ENCODE results near the gene ZNF786. TPM values are rescaled to one million over a fixed set of nuclear protein-coding genes. Genes with fewer than 3 reads are reported as not detected.
"Not testable (repeated sequence)": the region's sequence is repeated elsewhere in the genome, so short reads cannot be mapped to it uniquely, and the experiment has no call there.

ZNF786 gene
- total RNA-seq, 1 donor from 2014 or later: 2.7 TPM

DNA sequence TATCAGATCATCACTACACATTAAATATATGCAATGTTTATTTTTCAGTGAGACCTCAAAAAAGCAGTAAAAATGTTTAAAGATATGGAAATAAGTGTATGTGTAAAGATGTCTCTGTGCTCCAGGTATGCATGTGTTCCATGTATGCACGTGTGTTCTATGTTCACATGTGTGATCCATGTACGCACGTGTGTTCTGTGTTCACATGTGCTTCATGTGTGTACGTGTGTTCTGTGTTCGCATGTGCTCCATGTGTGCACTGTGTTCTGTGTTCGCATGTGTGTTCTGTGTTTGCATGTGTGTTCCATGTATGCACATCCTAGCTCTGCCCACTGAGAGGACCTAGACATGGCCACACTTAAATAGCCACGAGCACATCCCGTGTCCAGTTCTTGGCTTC is 46.6 kb downstream of the ZNF786 start:
- ATAC-seq (no peak), DNase-seq (no peak)
- intact Hi-C loops (cut with micrococcal nuclease): no loop called here

DNA sequence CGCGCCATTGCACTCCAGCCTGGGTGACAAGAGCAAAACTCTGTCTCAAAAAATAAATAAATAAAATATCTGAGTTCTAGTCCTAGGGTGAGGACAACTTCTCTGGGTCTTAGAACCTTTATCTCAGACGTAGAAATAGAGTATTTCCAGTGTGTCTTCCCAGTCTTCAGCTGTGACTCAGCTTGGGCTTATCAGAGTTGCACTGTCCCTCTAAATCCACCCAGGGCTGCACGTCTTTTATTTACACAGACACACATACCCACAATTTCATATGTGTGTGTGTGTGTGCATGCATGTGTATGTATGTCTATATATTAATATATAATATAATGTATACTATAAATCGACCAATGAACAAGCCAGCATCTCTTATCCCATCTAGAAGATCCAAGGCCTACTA is 49.2 kb downstream of the ZNF786 start:
- intact Hi-C loops (cut with micrococcal nuclease): no loop called here
- ATAC-seq: no peak

DNA sequence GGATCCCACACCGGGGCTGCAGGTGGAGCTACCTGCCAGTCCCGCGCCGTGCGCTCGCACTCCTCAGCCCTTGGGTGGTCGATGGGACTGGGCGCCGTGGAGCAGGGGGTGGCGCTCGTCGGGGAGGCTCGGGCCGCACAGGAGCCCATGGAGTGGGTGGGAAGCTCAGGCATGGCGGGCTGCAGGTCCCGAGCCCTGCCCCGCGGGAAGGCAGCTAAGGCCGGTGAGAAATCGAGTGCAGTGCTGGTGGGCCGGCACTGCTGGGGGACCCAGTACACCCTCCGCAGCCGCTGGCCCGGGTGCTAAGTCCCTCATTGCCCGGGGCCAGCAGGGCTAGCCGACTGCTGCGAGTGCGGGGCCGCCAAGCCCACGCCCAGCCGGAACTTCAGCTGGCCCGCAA is 51.9 kb downstream of the ZNF786 start:
- intact Hi-C loops (cut with micrococcal nuclease); DNase-seq; ATAC-seq: not testable (repeated sequence)

More for the DNA sequence above, 49.2 kb downstream of the ZNF786 start:
- DNase-seq: no peak

DNA sequence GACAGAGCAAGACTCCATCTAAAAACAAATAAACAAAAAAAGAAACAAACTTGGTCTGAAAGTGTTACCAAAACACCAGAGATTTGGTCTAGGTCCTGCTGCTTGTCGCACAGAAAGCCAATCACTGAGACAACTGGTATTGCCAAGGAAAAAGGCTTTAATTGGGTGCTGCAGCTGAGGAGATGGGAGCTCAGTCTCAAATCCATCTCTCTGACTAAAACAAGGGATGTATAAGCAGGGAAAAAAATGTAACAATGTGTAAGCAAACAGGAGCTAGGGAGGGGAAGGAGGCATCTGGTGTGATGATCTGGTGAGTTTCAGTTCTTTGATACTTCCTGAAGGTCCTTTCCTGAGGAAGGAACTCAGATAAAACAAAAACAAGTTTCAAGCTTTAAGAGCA is 53.8 kb downstream of the ZNF786 start:
- intact Hi-C loops (cut with micrococcal nuclease): no loop called here
- DNase-seq: no peak
- no peak for ATAC-seq

- intact Hi-C loops (cut with micrococcal nuclease): no loop called here
- DNase-seq: no peak
- ATAC-seq: no peak
Measured at GRCh38 chr7:149031353-149031910, 59.1 kb downstream of the ZNF786 start.

DNA sequence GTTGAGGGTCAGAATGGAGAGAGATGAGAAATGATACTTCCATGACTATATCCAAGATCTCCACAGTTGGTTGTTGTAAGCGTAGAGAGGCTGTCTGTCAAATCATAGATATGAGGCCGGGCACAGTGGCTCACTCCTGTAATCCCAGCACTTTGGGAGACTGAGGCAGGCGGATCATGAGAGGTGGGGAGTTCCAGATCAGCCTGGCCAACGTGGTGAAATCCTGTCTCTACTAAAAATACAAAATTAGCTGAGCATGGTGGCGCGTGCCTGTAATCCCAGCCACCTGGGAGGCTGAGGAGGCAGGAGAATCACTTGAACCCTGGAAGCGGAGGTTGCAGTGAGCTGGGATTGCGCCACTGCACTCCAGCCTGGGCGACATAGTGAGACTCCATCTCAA is 60.1 kb downstream of the ZNF786 start:
- ATAC-seq; intact Hi-C loops (cut with micrococcal nuclease); DNase-seq: not testable (repeated sequence)

GRCh38 chr7:149028346-149029109 is 62.0 kb downstream of the ZNF786 start, which contains the start of gene PDIA4:
PDIA4 (minus strand) TSS chr7:149028505; CDS start chr7:149028408, 97 bp downstream.
- intact Hi-C loops (cut with micrococcal nuclease): no loop called here
- DNase-seq (peak; percentile 99), ATAC-seq (peak; percentile 97)

- intact Hi-C loops (cut with micrococcal nuclease): no loop called here
- DNase-seq (no peak), ATAC-seq (no peak)
Measured at GRCh38 chr7:149027611-149028345, 62.7 kb downstream of the ZNF786 start.

DNA sequence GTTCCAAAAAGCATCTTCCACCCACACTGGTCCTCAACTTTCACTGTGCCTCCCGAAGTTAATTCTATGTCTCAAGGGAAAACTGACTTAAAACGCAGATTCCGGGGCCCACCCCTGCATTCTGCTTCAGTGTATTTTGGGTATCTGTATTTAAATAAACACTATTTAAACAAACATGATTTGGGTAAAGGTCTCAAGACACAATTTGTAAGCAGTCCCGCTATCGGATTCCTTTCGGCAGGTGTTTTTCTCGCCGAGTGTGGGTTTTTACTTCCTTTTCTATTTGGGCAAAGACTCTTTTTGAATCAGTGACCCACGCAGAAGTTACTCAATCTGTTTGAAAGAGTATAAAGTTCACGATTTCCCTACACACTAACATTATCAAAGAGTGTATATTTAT is 63.5 kb downstream of the ZNF786 start:
- DNase-seq: no peak
- intact Hi-C loops (cut with micrococcal nuclease): no loop called here
- no peak for ATAC-seq

- intact Hi-C loops (cut with micrococcal nuclease): no loop called here
- no peak for DNase-seq
- ATAC-seq: no peak
Measured at GRCh38 chr7:149023662-149024061, 66.9 kb downstream of the ZNF786 start.

DNA sequence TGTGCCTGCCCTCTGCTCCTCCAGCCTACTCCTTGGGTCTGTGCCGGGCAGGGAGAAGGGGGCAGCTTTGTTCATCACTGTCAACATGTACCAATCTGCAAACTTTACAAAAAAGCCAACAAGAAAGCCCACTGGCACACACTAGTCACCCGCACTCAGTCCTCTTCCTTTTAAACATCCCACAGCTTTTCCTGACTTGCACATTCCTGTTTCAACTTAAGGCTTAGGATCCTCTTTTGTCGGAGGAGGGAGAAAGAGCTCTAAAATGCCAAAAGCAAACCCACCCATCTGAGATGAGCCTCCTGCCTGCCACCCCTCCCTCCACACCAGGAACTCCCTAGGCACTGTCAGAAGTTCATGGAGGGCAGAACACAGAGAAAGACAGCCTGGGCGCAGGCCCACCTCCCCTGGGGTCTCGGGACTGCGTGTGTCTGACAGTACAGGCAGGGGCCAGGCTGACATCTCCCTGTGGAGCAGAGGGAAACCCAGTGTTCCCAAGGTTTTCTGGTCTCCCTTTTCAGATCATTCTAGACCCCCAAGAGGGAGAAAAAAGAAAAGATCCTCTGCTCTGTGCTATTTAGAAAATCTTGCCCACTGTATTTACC is 67.7 kb downstream of the ZNF786 start:
- intact Hi-C loops (cut with micrococcal nuclease): no loop called here
- DNase-seq: no peak
- no peak for ATAC-seq

DNA sequence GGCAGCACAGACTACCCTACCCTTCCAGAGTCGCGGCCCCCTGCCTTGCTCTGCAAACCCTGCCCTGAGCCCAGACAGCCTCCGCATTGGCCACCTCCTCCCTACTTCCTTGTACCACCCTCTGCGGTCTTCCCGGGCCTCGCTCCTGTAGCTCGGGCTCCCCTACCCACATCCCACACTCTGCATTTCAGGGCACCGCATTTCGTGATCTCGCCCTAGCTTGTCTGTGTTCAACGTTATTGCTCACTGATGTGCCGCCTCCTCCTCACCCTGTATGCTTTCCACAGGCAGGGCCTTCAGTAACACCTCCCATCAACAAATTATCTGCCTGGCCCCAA is 68.8 kb downstream of the ZNF786 start:
- ATAC-seq: no peak
- intact Hi-C loops (cut with micrococcal nuclease): no loop called here
- no peak for DNase-seq

DNA sequence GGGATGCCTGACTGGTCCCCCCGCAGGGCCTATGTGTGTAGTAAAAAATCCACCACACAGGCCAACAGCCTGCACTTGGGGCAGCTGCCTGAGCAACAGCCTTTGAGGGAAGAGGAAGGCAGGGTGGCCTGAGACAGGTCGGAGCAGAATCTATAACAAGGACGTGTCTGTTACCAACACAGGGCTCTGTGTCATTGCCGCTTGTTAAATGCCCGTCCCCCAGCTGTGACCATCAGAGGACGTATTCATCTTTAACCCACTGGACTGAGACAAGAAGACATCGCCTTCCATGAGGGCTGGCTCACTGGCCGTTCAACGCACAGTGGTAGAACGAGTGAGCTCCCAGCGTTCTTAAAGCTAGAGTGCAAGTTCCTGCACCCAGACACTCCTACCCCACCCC is 70.0 kb downstream of the ZNF786 start:
- no peak for ATAC-seq
- intact Hi-C loops (cut with micrococcal nuclease): no loop called here

More for the DNA sequence above, 70.0 kb downstream of the ZNF786 start:
- no peak for DNase-seq

Other genes starting within 250 kb of the ZNF786 start
- 1.1 TPM for gene EZH2, start 206.4 kb downstream of the ZNF786 start, total RNA-seq
- 35.1 TPM for gene PDIA4, start 62.2 kb downstream of the ZNF786 start, total RNA-seq
- gene ZNF425, start 35.6 kb upstream of the ZNF786 start, total RNA-seq: 0.72 TPM
- gene ZNF398, start 56.7 kb upstream of the ZNF786 start, total RNA-seq: 6.6 TPM
- 14.5 TPM for gene ZNF282, start 104.8 kb upstream of the ZNF786 start, total RNA-seq
- 5.2 TPM for gene ZNF212, start 148.9 kb upstream of the ZNF786 start, total RNA-seq
- gene ZNF783, start 171.5 kb upstream of the ZNF786 start, total RNA-seq: 4.8 TPM